GM19023 (cell line): ENCODE data around the gene NLRC5.
"Not testable (repeated sequence)": the region's sequence is repeated elsewhere in the genome, so short reads cannot be mapped to it uniquely, and the experiment has no call there.

ENCODE experiments used
- ATAC-seq: cut with Tn5 transposase; IDR thresholded peaks from one replicate; pipeline ENCODE4 v1.9.1; 2021; ENCODE audit warnings: mild to moderate bottlenecking, moderate library complexity; ENCODE audit not compliant: unreplicated experiment

NLRC5 gene

DNA sequence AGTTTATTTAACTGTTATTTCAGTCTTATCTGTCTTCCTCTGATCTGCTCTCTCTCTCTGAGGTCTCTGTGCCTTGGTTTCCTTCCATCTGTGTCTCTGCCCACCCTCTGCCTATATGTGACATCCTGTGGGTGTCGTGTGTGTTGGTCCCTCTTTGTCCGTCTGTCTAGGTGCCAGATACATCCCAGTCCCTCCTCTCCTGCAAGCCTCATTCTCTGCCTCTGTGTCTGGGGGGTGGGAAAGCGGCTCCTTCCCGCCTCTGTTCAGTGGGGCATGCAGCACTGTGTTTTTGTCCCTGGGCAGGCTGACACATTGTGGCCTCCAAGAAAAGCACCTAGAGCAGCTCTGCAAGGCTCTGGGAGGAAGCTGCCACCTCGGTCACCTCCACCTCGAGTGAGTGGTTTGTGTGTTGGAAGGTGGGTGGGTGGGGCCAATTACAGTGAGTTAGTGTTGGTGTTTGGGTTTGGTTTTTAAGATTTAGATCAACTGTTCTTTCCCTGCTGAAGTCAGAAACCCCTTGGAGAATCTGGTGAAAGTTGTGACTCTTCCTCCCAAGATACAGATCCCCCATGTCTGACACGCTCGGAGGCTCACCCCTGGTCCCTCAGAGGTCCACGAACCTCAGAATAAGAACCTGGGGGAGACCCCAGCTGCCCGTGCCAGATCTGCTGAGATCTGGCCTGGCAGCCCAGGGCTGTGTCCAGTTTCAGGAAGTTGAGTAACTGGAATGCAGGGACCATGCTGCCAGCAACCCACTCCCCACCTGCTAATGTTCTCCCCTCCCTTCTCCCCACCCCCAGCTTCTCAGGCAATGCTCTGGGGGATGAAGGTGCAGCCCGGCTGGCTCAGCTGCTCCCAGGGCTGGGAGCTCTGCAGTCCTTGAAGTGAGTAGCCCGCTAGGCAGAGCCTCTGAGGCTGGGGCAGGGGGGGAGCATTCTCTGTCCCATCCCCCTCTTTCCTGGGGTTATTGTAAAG lies 52.1 kb downstream of the NLRC5 start:
- ATAC-seq, result peak; percentile 22

DNA sequence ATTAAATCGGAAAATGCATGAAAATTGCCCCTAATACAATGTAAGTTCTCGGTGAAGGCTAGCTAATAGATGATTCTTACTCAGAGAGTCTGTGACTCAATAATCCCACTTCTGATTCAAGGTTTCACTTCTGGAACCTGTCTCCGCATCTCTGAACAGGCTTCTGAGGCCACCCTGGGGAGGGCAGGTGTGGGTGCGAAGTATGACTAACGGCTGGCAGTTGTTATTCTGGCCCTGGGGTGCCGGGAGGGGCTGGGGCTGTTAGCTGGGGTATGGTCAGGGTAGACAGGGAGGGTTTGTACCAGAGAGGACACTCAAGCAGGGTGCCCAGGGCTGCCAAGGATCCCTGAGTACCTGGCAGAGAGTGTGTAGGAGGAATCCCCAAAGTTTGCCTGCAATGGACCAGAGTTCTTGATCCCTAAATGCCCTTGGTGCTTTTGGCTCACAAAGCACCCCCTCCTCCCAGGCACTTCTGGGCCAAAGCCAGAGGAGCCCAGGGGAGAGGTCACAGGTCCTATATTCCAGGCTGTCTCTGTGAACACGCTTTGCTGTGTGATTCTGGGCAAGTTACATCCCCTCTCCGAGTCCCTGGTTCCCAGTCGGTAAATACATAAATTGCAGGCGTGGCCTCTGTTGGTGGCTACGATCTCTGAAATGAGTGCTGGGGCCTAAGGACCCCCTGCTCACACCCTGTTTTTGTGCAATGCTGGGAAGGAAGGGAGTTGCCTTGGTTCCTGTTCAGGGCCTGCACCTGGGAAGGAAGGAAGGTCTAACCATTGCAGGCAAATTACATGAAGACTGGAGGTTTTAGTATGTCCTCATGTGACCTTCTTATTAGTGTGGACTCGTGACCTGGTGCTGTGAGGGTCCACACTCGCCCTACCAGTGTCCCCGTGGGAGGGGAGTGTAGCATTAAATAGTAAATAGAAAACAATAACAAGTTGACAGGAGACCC lies 53.1 kb downstream of the NLRC5 start:
- peak; percentile 63 for ATAC-seq

DNA sequence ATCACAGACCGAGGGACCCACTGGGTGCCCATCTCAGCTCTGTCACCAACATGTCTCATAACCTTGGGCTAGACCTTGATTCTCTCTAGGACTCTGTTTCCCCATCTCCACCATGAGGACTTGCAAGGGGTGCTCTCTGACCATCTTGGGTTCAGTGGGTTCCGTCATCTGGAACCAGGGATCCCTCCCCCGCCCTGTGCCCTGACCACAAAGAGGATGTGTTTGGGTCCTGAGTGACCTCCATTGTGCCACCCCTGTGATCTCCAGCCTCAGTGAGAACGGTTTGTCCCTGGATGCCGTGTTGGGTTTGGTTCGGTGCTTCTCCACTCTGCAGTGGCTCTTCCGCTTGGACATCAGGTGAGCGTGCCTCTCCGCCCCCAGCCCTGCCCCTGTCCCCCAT lies 53.9 kb downstream of the NLRC5 start:
- ATAC-seq, result no peak

DNA sequence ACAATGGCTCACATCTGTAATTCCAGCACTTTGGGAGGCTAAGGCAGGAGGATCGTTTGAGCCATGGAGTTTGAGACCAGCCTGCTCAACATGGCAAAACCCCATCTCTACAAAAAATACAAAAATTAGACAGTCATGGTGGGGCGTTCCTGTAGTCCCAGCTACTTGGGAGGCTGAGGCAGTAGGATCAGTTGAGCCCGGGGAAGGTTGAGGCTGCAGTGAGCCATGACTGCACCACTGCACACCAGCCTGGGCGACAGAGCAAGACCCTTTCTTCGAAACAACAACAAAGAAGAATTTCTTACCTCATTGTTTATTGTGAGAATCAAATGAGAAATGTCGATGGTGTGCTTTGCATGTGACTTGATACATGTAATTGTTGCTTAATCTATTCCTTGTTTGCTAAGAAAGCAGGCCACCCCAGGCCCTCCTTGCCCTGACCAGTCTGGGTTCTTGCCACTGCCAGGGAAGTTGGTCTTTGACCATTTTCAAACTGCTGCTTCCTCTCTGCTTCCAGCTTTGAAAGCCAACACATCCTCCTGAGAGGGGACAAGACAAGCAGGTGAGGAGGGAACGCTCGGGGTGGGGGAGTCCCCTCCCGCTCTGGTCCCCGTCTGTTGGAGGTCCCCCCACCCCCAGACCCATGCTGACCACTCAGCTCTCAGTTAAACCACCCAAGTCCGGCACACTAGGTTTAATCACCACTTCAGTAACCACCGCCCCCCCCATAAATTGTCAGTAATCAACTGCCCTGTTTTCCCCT lies 55.8 kb downstream of the NLRC5 start:
- no peak for ATAC-seq

DNA sequence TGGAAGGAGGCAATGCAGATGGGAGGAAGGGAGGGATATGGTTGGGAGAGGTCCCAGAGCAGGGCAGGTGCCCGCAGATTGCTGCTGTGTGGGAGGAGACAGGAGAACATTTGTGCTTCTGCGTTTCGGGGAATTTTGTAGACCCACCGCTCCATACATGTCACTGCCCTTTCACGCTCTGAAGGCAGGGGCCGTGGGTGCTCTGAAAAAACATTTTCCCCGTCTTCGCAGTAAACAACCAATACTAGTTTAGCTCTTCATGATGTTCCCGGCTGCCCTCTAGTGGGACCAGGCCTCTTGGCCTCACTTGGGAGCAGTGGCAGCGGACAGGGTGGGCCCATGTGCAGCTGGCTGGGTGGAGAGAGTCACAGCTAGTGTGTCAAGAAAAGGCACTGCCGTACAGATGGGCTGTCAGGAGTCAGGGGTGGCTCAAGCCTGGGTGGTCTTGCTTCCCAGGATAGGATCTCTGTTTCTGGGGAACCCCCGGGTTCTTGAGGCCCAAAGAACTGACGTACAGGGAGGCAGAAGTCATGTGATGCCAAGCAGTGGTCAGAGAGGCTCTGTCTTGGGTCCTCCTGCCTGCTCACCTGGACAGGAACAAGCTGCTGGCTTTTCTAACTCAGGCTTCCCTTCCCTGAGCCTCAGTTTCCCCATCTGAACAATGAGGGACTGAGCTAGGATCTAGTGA lies 56.5 kb downstream of the NLRC5 start:
- ATAC-seq, result no peak

DNA sequence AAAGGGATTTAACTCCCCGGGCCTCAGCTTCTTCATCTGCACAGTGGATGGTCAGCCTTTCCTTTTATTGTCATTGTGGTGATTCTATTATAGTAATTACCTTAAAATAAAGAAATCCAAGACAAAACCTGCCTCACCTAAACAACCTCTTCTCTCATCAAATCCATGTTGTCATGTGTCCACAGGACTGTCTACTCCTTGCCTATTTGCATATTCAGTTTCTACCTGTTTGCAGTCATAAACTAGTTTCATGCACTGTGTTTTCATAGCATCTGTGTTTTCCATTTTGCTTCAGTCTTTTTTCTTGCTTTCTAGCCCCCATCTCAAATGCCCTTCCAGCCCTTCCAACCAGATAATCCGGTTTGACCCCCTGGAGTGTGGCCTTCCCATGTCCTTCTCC lies 58.7 kb downstream of the NLRC5 start:
- no peak for ATAC-seq

DNA sequence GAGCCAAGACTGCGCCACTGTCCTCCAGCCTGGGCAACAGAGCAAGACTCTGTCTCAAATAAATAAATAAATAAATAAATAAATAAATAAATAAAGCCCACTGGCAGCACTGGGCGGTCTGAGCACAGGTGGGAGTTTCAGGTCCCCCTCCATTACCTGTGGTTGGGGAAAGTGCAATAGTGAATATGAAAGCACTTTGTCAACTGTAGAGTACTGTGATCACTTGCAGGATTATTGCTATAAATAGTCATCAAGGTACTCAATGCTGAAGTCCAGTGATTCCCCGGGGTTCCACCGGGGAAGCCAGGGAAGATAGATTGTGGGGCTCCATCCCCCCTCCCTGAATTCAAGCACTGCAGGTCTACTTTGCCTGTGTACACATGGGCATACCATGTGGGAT lies 60.3 kb downstream of the NLRC5 start:
- peak; percentile 39 for ATAC-seq

DNA sequence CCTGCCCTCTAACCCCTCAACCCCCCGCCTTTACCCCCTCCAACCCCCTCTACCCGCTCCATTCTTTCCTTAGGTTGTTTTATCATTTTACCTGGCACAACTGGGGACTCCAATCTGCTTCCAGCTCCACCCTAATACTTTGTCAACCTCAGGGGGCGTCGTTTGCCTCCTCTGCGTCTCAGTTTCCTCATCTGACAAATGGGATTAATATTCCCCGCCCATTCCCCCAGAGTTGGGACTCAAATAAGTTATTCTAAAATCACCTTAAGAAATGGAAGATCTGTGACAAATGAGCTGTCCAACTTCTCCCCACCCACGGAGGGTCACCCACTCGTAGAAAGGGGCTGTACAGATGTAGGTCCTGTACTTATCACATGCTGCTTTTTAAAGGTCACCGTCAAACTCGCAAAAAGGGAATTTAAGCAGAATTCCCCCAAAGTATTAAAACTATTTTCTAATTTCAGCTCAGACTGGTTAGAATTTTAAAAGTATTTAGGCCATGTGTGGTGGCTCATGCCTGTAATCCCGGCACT lies 62.4 kb downstream of the NLRC5 start:
- ATAC-seq, result no peak

DNA sequence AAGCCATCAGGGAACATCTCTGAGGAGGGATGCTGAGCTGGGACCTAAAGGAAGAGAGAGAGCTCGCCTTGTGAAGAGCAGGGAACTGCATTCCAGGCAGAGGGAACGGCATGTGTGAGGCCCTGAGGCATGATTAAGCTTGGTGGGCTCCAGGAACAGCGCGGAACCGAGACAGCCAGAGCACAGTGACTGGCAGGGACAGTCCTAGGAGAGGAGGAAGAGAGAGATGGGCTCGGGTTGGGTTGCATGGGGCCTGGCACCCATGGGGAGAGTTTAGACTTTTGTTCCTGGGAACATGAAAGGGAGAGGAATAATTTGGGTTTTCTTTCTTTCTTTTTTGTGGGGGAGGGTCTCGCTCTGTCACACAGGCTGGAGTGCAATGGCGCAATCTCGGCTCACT lies 63.8 kb downstream of the NLRC5 start:
- ATAC-seq, result no peak

DNA sequence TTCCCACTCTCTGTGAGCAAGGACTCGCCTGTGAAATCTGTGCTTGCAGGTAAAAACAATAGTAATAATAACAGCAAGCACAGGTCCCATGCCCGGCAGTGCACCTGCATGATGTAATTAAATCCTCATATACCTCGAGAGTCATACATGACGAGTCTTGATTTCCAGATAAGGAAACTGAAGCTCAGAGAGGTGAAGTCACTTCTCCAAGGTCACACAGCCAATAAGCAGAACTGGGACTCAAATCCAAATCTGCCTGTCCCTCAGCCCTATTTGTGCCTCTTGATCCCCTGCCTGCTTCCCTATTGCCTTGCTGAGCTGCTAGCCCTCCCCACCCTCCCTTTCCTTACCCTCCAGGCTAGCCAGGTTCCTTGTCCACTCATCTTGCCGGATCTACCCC lies 65.0 kb downstream of the NLRC5 start:
- no peak for ATAC-seq

DNA sequence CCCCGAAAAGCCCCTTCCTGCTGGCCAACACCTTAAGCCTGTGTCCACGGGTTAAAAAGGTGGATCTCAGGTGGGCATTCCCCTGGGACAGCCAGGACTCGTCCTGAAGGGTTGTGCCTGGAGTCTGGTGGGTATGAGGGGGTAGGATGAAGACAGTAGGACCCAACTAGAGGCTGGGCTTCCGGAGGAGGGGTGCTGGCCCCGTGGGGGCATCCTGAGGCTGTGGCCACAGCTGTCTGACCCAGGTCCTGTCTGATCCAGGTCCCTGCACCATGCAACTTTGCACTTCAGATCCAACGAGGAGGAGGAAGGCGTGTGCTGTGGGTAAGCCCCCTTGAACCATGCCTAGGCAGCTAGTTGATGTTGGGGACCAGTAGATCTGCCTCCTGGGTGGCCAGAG lies 65.4 kb downstream of the NLRC5 start:
- ATAC-seq, result no peak

DNA sequence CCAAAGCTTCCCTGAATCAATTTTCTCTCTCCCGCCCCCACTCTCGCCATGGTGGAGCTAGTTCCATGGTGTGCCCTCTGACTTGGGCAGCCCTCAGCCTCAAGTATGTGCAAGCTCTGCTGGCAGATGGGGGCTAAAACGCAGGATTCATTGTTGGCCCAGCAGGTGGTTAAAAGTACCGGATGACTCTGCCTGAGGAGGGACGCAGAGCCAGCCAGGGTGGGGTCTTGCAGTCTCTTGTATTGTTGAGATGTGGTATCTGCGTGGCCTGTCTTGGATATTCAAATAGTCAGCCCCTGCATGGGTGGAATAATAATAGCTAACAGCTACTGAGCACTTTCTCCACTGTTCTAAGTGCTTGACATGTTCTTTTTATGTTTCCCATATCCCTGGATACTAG lies 66.3 kb downstream of the NLRC5 start:
- no peak for ATAC-seq

DNA sequence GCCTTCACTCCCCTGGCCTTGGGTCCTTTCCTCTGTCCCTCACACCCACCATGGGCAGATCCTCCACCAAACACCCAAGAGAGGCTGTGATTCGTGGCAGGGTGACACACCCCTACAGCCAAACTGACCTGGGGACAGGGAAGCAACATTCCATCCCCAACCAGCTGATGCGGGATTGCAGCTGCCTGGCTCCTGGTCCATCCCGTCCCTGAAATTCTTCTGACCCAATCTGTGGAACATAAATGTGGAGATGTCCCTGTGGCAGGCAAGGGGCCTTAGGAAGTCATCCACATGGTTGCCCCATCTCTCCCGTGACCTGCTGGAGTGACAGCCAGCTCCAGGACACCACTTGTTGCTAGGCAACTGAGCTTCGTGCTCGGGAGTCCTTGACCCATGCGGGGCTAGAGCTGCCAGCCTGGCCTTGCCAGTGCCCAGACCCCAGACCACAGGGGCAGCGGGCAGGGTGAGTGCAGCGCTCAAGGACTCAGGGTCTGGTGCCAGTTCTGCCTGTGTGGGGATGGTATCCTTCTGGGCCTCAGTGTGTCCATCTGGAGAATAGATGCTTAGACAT lies 69.0 kb downstream of the NLRC5 start:
- no peak for ATAC-seq

DNA sequence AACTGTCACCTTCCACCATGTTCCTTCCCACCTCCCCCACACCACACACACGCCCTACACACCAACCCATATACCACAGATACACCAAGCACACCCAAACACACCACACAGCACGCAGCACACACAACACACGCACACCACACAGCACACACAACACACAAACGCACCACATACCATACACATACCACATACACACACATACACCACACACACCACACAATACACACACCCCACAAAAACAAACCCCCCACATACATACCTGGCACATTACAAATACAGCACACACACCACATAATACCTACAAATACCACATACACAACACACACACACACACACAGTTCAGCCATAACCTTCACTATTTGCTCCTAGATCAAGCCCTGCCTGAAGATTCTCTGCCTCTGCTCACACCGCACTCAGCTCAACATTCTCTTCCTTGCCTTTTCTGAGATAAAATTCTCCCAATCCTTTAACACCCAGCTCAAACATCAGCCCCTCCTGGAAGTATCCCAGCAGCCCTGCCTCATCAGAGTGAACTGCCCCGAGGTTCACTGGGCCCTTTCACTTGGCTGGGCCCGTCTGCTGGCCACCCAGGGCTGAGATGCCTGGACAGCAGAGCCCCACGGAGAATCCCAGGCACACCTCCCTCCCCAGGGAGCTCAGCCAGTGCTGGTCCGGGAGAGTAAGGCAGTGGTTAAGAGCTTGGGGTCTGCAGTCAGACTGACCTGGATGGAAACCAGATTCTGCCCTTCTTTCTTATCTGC lies 71.1 kb downstream of the NLRC5 start:
- ATAC-seq, result no peak

DNA sequence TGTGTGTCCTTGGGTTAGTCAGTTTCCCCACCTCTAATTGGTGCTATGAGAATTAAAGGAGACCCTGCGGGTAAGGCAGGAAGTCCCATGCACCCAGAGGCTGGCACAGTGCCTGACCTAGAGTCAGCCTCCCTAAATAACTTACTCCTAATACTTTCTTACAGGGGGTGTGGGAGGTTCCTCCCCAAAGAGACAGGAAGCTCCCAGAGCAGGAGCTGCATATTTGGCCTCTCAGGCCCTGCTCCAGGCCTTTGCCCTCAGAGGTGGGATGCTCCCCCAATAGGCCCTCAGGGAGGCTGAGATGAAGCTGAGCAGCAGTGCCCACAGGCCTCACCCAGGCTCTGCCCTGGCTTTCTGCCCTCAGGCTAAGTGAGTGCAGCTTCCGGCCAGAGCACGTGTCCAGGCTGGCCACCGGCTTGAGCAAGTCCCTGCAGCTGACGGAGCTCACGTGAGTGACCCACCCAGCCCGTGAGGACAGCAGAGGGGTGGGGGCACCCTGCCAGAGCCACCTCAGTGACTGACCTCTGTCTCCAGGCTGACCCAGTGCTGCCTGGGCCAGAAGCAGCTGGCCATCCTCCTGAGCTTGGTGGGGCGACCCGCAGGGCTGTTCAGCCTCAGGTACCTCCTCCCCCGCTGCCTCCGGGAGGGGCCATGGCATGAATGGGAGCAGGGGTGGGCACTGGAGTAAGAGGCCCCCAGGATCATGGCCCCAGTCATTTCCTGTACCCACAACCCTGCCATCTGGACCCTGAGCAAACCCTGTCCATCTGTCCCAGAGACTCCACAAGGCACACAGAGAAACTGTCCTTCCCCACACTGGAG lies 71.9 kb downstream of the NLRC5 start:
- ATAC-seq, result no peak

DNA sequence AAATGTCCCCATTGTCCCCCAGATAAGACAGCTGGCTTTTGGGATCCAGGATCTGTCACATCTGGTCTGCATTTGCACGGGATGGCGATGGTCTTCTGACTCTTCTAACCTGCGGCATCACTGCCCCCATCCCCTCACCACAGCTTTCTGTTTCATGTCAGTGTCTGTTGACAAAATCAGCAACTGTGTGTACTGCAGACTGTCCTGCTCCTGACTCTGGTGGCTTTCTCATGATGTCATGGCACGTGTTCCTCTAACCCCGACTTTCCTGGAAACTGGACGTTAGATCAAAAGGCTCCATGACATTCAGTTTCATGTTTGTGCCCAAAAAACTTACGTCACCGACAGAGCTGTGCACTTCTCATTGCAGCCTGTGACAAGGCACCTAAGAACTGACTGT lies 73.0 kb downstream of the NLRC5 start:
- ATAC-seq, result no peak

DNA sequence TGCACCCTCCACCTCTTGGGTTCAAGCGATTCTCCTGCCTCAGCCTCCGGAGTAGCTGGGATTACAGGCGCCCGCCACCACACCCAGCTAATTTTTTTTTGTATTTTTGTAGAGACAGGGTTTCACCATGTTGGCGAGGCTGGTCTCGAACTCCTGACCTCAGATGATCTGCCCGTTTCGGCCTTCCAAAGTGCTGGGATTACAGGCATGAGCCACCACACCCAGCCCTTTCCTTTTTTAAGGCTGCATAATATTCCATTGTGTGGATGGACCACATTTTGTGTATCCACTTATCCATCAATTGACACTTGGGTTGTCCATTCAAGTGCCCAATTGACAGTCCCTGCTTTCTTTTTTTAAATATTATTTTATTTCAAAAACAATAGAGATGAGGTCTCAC lies 73.8 kb downstream of the NLRC5 start:
- not testable (repeated sequence) for ATAC-seq

DNA sequence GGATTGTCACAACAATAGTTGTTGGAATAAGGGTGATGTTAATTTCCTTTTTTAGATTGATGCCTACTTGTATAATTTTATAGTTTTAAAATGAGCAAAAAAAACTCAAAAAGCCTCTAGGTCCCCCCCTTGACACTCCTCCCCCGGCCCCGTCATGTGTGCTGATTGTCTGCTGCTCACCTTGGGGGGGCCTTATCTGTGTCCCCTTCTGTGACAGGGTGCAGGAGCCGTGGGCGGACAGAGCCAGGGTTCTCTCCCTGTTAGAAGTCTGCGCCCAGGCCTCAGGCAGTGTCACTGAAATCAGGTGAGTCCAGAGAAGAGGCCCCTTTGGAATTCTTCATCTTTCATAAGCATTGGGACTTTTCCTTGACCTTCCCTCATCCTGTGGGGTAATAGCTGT lies 75.6 kb downstream of the NLRC5 start:
- ATAC-seq, result no peak
